ENCODE measurements around the gene STK16.
"Not testable (repeated sequence)": the region's sequence is repeated elsewhere in the genome, so short reads cannot be mapped to it uniquely, and the experiment has no call there.

STK16 gene

DNA sequence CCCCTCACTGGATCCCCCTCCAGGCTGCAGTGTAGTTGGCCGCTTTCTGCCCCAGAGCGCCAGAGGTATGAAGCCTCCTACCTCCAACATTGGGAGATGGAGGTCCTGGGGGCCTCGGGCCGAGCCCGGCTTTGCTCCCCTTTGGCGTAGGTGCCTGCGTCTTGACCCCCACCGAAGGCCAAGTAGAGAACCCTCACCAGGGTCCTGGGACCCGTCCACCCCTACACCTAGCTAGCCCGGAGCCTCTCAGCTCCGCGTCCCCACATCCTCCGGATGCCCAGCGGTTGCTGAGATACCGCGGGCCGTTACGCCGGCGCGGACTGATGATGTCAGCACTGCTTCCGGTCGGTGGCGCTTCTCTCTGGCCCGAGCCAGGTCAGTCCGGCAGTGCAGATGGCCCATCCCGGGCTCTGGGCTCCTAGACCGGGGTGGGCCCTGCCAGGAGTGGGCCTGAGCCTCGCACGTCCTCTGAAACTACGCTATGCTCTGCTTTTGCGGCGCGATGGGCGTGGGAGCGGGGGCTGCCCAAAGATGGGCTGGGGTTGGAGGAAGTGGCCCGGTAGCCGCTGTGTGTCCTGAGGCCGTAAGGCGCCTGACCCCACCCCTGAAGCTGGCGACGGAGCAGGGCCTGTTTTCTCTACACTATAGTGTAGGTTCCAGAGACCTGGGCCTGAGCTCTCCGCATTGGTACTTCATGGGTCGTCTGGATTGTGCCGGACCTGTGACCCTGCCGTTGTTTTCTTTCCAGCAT, at the start of gene STK16, which contains the start of gene GLB1L:
STK16 (plus strand) TSS at position 332 of the 751 bp plus-strand sequence. CDS start 521 bp downstream, outside the sequence.
GLB1L (minus strand) TSS at position 297 of the 751 bp plus-strand sequence. CDS start 1,871 bp downstream, outside the sequence.
- peak; percentile 95 for DNase-seq

DNA sequence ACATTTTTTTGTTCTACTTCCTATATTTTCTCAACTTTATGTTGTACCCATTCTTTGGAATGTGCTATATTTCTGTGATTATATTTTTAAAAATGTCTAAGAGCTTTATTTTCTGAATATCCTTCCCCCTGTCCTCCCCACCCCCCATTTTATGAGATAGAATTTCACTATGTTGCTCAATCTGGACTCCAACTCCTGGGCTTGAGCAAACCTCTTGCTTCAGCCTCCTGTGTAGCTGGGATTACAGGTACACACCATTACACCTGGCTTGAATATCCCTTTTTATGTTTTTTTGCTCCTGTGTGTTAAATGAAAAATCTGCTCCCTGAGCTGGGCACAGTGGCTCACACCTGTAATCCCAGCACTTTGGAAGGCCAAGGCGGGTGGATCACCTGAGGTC, 47.9 kb upstream of the STK16 start:
- no peak for DNase-seq

DNA sequence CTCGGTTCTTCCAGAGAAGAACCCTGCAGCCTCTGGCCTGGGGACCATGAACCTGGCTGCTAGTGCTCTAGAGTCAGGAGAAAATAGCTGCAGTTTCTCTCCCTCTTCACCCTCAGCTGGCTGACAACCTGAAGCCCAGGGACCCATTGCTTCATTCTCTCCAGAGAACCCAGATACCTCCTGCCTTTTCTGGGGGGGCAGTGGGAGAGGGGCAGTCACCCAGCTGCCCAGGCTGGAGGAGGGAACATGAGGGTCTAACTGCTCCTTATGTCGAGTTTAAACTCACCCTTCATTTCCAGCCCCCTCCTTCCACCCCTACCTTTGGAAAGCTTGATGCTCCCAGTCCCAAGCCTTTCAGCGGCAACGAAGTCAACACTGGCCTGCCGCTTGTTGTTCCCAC, 46.3 kb upstream of the STK16 start:
- no peak for DNase-seq

GRCh38 chr2:219199470-219200211, 45.6 kb upstream of the STK16 start:
- no peak for DNase-seq

DNA sequence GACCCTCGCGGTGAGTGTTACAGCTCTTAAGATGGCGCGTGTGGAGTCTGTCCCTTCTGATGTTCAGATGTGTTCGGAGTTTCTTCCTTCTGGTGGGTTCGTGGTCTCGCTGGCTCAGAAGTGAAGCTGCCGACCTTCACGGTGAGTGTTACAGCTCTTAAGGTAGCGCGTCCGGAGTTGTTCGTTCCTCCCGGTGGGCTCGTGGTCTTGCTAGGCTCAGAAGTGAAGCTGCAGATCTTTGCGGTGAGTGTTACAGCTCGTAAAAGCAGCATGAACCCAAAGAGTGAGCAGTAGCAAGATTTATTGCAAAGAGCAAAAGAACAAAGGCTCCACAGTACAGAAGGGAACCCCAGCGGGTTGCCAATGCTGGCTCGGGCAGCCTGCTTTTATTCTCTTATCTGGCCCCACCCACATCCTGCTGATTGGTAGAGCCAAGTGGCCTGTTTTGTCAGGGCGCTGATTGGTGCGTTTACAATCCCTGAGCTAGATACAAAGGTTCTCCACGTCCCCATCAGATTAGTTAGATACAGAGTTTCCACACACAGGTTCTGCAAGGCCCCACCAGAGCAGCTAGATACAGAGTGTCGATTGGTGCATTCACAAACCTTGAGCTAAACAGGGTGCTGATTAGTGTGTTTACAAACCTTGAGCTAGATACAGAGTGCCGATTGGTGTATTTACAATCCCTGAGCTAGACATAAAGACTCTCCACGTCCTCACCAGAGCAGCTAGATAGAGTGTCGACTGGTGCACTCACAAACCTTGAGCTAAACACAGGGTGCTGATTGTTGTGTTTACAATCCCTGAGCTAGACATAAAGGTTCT, 44.6 kb upstream of the STK16 start:
- not testable (repeated sequence) for DNase-seq

DNA sequence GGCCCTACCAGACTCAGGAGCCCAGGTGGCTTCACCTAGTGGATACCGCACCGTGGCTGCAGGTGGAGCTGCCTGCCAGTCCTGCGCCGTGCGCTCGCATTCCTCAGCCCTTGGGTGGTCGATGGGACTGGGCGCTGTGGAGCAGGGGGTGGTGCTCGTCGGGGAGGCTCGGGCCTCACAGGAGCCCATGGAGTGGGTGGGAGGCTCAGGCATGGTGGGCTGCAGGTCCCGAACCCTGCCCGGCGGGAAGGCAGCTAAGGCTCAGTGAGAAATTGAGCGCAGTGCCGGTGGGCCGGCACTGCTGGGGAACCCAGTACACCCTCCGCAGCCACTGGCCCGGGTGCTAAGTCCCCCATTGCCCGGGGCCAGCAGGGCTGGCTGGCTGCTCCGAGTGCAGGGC, 43.9 kb upstream of the STK16 start:
- DNase-seq: not testable (repeated sequence)

DNA sequence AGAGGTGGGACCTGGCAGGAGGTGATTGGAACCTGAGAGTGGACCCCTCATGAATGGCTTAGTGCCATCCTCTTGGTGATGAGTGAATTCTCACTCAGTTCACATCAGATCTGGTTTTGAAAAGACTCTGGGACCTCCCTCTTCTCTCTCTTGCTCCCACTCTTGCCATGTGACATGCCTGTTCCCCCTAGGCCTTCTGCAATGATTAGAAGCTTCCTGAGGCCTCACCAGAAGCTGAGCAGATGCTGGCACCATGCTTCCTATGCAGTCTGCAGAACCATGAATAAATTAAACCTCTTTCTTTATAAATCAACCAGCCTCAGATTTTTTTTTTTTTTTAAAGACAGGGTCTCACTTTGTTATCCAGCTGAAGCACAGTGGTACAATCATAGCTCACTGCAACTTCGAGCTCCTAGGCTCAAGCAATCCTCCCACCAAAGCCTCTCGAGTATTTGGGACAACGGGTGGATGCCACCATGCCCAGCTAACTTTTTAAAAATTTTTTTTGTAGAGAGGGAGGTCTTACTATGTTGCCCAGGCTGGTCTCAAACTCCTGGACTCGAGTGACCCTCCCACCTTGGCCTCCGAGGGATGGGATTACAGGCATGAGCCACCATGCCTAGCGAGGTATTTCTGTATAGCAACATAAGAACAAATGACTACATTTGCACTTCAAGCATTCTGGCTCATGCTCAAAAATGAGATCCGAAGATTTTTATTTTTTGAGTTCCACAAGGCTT, 40.7 kb upstream of the STK16 start:
- DNase-seq: no peak

GRCh38 chr2:219205165-219205538, 40.1 kb upstream of the STK16 start:
- DNase-seq: no peak

DNA sequence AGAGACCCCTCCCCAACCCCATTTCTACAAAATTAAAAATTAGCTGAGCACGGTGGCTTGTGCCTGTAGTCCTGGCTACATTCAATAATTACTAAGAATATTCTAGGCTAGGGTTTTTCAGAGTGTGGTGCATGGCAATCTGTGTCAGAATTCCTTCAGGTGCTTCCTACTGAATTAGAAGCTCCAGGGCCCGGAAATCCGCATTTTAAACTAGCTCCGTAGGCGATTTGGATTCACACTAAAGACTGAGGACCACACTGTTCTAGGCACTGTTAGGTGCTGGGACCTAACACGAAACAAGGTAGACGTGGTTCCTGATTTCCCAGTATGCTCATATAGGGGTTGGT, 39.3 kb upstream of the STK16 start:
- no peak for DNase-seq

- peak; percentile 98 for DNase-seq
These were observed 38.7 kb upstream of the STK16 start, which contains the start of gene ZFAND2B for GRCh38 chr2:219206328-219207133. Gene ZFAND2B, plus strand, starts transcription at chr2:219206782. Its CDS starts 206 bp downstream, at chr2:219206988.

GRCh38 chr2:219207134-219207883, 38.0 kb upstream of the STK16 start:
- DNase-seq: no peak

- peak; percentile 26 for DNase-seq
These were observed 37.2 kb upstream of the STK16 start for GRCh38 chr2:219207884-219208740.

- DNase-seq: peak; percentile 73
These were observed 35.8 kb upstream of the STK16 start for GRCh38 chr2:219209236-219210195.

- no peak for DNase-seq
These were observed 34.9 kb upstream of the STK16 start for GRCh38 chr2:219210196-219210885.

GRCh38 chr2:219210886-219211362, 34.4 kb upstream of the STK16 start:
- no peak for DNase-seq

- no peak for DNase-seq
These were observed 32.3 kb upstream of the STK16 start for GRCh38 chr2:219213026-219213415.

GRCh38 chr2:219213486-219214071, 31.7 kb upstream of the STK16 start:
- DNase-seq: no peak

All from hematopoietic multipotent progenitor cell treated with erythropoietin and hydrocortisone succinate and interleukin-3 and kit ligand, for 4 days (in vitro differentiated cells).